GM19035 (cell line): ENCODE data around the gene WNT5A.
"Not testable (repeated sequence)": the region's sequence is repeated elsewhere in the genome, so short reads cannot be mapped to it uniquely, and the experiment has no call there.

Experiments
- ATAC-seq: cut with Tn5 transposase; IDR thresholded peaks from one replicate; pipeline ENCODE4 v1.9.1; 2021; ENCODE audit not compliant: unreplicated experiment

Gene WNT5A

DNA sequence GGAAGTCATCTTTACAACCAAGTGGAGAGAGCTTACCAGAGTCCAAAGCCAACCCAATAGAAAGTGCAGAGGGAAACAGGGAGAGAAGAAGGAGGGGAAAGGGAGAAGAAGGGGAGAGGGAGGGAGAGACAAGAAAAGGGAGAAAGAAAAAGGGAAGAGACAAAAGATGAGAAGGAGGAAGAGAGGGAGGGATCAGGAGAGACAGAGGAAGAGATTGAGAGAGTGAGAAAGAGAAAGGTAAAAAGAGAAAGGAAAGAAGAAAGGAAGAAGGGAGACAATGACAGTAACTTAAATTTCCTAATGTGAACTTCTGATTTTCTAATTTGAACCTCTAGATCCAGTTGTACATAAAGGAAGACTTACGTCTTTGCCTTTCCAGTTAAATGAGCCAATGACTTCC is 20.7 kb upstream of the WNT5A start:
- ATAC-seq: no peak

DNA sequence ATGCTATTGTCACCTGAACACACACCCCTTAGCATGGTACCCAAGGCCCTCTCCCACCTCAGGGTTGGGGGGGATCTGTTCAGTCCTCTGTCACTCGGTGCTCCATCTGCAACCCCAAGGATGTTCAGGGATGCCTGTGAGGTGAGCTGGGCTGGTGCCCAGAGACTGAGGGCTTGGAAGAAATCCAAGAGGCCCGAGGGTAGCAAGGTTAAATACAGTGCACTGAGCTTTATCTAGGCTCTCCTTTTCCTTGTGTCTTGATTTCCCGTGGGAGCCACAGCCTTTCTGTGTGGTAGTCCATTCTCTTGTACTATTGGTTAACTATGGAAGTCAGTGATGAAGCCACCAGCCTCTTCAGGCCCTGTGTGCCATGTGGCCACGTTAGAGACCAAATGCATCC is 18.7 kb upstream of the WNT5A start:
- no peak for ATAC-seq

DNA sequence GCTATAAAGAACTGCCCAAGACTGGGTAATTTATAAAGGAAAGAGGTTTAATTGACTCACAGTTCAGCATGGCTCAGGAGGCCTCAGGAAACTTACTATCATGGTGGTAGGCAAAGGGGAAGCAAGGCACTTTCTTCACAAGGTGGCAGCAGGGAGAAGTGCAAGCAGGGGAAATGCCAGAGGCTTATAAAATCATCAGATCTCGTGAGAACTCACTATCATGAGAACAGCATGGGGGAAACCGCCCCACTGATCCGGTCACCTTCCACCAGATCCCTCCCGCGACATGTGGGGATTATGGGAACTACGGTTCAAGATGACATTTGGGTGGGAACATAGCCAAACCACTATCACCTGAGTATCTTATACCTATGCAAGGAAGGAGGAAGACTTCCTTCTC is 18.0 kb upstream of the WNT5A start:
- ATAC-seq: not testable (repeated sequence)

DNA sequence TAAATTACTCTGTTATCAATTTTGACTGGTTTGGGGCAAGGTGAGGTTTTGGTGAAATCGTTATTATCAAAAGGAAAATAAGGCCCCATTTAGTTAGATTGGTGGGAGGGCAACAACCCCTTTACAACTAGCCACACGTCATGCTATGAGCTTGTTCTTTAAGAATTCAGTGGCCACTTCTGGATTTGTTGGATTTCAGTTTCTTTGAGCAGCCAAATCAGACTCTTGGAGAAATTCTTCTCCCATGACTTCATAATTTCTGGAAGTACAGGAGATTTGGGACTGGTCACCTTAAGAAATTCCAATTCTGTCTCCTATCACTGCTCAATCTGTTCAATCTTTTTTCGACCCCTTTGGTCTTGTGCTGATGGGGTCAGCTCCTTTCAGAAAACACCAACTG is 14.8 kb upstream of the WNT5A start:
- ATAC-seq: no peak

DNA sequence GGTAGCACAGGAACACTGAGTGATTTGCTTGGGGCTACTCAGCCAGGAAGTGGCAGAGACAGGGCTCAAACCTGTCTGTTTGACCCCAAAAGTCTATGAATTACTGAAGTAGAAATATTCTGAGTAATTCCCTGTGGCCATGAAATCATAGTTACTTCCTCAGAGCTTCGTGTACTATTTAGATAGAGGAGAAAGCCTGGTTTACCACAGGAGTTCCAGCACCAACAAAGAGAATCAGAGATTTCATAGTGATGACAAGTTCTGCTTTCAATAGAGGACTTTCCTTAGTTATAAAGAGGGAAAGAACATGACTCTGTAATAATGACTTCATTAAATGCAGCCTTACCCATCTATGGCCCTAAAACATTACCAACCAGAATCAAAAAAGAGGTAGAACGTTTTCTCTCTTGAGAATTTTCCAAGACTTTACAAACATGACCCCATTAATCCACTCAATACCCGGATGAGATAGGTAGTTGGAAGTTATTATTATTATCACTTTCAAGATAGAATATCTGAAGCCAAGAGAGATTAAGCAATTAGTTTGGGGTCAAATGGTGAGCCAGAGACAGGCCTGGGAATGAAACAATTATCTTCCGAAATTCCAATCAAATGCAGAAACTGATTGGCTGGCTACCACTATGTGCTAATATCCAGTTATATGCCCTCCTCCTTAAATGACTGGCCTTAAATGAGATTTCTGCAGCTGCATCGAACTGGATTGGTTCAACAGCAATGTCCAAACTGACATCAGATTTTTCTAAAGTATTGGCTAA is 13.6 kb upstream of the WNT5A start:
- ATAC-seq: no peak

DNA sequence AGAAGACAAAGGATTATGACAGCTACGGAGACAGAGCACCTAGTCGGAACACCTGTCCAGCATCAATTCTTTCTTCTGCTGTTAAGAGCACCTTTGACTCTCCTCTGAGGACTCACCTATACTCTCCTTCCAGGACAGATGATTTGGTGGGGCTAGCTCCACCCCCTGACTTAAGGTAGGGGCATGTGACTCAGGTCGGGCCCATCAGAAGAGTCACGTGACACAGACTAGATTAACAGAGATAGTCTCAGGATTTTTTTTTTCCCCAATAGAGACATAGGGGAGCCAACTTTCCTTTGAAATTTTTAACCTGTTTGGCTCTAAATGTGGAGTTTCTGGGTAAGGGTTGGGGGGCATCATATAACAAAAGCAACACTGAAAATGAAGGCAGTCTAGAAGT is 11.4 kb upstream of the WNT5A start:
- ATAC-seq: no peak

DNA sequence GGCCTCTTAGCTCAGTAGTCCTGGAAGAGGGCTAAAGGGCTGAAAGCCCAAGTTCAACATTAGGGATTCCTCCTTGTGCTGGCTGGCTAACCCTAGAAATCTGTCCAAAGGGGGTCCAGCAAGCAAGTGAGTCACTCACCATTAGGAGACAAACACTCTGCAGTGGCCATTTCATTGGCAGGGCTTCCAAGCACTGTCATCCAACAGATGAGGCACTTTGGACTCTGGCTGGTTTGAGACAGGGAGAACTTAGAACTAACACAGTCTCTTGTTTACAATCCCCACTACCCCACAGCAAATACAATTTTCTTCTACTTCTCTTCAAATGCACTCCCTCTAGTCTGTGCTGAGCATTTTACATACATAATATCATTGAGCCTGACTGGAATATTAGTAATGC is 10.1 kb upstream of the WNT5A start:
- ATAC-seq: no peak

DNA sequence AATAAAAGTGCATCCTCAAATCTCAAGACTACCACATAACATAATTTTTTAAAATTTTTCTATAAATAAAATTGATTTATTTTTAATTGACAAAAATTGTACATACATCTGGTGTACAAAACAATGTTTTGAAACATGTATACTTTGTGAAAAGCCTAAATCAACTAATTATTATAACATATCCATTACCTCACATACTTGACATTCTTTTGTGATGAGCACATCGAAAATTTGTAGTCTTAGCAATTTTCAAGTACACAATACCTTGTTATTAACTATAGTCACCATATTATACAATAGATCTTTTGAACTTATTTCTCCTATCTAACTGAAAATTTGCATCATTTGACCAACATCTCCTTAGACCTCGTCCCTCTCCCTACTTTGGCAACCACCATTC is 7.9 kb upstream of the WNT5A start:
- no peak for ATAC-seq

DNA sequence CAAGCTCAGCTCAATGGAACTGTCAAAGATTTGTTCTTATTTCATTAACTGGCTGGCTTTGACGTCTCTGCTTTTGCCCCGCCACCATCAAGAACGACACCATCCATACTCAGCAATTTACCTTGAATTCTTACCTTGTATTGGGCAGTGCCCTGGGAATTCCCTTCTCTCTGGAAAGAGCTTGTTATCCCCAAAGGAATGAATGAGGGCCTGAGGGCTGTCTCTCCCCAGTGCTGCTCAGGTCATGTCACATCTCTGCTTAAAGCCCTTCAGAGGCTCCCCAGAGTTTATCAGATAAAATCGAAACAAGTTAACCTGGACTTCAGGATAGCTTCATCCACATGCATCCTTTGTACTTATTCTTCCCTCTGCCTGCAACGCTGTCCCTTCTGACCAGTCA is 5.9 kb upstream of the WNT5A start:
- no peak for ATAC-seq

DNA sequence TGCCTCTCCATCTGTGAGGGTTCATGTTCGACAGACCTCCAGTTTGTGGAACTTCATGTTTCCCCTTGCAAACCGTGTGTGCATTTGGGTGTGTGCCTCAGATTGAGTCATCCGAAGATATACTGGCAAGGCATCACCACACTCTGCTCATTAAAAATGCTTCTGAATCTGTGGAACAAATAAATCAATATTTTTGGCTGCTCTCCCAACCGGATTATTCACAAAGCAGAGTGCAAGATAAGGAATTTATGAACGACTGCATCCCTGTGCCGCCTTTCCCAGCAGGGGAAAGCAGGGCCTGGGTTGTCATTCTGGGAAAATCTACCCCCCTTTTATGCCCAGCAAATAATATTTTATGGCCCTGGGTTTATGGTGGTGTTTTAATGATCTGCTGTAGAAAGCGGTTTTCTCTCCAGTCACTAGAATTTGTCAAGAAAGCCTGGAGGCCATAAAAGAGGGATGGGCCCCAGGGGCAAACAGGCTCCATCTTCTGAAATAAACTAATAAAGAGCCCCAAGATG is 4.2 kb upstream of the WNT5A start:
- ATAC-seq: no peak

DNA sequence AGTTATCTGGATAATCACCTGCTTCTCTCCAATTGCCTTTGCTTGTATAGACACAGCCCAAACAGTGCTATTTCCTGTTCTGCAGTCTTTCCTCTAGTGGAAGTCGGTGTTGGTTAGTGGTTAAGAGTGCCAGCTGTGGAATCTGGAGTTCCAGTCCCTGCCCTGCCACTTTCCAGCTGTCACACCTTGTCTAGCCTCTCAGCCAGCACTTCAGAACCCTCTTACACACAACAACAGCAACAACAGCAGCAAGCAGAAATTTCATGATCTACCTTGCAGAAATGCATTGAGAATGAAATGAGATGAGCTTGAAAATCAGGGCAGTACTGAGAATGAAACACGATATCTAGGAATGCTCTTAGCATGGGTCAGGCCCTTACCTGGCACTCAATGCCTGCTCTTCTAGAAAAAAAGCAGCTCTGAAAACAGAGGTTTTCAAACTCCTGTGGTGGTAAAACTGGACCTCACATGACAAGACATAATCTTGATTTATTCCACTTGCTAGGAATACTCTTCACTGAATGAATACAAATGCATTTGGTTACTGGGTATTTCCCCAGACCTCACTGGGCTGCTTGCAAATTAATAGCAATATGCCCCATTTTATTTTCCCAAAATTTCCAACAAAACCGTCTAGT is 3.3 kb upstream of the WNT5A start:
- ATAC-seq: no peak

DNA sequence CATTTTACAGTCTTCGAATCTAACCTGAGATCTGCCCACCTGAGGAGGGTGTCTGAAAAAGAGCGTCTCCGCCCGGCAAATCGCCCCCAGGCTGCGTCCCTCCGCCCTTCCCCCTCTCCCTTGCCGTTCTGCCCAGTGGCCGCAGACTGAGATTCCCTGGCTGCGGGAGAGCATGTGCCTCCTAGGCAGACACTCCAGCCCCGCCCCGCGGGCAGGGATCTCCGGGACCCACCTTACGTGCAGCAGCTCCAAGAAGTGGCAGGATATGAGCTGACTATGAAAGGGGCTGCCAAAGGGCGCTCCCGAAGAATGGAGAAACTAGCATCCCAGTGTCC is 2.7 kb upstream of the WNT5A start:
- ATAC-seq: no peak

DNA sequence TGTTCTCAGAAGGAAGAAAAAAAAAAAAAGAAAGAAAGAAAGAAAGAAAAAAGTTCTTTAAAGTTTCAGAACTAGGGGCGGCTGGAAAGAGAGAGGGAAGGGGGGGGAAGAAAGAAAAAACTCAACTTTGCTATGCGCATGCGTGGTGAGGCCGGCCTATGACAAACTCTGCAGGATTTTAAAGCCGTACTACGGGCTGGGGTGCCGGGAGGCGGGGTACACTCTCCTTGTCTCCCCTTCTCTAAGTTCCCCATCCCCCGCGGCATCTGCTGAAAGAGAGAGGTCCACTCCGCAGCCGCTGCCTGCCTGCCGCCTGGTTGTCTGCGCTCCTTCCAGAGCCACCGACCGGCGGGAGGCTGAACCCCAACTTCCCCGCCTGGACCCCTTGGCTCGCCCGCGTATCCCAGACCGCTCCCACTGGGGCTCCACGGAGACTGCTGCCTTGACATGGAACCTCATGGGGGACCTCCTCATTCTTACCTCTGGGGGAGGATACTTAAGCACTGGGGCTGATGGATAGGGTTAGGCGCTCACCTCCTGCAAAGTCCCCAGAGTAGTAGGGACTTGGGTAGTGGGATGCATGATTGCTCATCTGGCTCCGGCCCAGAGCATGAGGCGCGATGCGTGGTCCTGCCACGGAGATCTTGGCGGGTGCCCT is 1.4 kb upstream of the WNT5A start:
- ATAC-seq: no peak

DNA sequence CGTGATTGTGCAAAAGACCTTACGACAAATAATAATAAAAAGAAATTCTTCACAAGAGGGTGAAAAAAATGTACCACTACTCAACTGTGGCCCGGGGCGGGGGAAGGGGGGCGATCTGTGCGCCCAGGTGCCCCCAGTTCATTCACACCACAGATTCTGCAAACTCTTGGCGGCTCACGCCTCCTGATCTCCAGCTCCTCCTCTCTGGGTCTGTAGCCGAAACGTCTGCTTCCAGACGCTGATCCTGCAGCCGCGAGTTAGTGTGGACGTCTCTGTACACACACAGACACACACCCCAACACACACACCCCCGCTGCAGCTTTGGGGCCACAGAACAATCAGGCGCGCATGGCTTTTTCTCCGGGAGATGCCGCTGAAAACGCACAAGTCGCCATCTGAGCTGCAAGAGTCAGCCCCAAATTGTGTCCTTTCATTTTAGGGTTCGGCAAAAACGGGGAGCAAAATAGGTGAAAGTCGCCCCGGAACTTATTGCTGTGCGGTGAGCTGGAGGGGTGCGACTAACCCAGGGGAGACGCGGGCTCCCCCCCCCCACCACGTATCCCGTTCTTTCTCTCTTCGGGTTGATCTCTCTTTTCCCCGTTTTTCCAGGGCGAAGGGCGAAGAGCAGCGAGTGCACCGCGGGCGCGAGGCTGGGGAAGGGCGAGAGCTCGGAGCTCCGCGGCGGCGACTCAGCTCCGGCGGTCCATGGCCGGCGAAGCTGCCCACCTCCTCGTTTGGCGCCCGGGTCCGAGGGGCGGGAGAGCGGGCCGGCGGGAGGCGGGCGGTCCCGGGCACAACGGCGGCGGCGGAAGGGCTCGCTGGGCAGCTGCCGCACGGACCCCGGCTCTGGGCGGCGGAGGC is 505 bp upstream of the WNT5A start:
- ATAC-seq: no peak

DNA sequence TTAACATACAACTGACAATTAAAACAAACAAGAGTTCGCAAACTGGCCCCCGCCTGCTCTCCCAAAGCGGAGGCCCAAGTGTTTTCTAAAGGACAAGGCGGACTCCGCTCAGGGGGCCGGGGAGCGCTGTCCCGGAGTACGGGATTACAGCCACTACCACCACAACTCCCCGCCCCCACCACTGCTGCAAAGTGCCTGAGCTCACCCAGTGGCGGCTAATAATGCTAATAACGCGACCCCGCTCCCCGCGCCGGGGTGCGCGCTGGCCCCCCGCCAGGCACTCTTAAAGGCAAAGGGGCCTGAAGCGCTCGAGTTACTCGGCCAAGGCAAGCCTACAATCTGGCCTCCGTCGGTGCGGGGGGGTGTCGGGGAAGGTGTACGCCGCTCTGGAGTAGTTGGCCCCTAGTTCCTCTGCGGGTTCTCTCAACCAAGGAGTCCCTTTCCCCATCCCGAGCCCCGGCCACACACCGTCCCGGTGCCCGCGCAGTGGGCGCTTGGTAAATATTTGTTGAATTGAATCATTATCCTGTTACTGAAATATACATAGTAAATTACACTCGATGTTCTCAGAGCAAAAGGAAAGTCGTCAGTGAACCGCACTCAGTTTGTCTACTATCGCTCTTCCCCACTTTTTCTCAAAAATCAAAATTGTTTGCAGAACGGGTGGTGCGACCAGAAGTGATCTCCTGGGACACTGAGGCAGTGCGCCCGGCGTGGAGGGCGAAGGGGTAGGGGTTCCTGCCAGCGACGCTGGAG is 827 bp downstream of the WNT5A start:
- ATAC-seq: no peak

DNA sequence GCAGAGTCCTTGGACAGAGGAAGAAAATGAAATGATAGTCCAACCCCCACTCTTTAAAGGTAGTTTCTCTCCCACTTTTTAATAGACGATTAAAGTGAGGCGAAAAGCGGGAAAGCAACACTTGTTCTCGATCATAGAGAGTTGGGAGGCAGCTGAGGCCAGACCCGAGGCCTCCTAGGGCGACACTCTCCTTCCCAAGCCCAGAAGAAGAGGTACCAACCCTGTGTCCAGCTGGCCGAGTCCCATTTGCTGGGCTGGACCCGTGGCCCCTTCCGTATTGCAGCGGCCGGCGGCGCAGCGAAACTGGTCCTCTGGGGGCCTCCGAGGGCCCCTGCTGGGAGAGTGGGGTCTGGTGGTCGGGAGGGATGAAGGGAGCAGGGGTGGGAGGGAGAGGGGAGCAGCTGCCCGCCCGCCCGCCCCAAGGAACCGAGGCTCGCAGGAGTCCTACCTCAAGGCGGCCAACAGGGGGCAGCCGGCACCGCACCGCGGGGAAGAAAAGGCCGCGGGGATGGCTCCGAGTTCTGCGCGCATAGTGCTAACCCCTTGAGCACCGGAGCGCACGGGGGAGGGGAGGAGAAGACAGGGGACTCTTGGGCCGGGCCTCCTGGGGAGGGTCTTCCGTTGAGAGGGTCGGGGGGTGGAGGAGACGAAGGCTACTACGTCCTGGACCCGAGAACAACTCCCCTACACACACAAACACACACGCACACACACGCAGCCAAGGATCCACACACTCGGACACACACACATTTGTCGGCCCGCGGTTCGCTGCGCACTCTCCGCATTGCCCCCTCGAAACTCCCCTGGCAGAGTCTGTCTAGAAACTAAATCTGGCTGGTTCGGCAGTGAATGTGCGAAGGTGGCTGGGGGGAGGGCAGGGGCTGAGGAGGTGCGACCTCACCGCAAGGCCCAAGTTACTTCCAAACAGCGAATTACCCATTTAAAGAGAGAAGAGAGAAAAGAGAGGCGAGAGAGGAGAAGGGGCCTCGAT is 2.0 kb downstream of the WNT5A start:
- peak; percentile 71 for ATAC-seq

DNA sequence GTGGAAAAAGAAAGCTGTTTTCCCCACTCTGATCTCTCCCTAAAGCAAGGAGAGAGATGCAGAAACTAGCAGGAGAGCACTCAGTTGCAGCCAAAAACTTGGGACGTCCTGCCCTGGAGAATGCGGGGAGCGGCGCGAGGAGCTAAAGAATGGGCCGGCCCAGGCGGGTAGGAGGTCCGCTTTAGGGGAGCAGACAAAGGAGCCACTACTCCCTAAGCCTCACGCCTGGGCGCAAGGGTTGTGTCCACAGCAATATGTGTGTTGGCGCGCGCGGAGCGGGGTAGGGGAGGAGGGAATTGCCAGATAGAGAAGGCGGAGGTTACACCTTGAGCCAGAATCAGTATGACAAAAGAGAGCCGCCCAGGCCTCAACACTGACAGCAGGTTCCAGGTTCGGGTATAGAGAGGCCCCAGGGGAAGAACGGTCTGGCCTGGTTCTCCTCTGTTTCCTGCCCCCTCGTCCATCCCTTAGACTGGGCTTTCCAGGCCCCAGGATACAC is 2.9 kb downstream of the WNT5A start:
- ATAC-seq: no peak

DNA sequence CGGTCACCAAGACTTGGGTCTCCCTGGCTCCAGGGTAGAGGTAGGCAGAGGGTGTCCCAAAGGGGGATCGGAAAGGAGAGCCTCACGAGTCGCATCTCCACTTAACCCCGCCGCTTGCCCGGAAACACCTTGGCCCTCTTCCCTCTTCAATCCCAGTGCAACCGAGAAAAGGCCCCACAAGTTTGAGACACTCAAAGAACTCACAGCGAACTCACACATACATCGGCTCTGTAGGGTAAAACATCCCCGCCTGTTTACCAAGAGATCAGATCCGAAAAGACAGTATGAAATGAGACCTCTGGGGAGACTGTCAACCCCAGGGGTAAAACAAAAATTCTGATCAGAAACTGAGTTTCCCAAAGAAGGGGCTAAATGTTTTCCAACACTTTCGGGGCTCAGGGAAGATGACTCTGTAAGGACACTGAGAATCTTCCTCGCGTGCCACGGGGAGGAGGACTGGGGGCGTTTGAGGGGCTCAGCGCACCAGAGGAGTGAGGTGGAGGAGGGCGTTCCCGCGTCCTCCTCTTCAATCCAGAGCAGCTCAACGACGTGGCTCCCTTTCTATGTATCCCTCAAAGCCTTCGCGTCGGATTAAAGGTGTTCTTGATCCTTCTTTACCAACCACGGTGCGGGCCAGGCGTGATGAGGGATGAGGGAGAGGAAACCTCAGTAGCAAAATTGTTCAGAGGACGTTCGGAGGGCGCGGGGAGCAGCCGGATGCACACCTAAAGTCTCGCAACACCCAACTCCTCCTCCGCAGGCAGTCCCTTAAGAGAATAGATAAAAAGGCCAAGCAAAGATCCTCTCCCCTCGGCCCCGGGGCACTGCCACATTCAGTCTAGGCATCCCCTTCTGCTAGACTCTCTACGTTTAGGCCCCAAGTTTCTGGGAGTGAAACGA is 3.7 kb downstream of the WNT5A start:
- no peak for ATAC-seq
